ENCODE data around the gene COX4I1. TPM values are rescaled to one million over a fixed set of nuclear protein-coding genes. Genes with fewer than 3 reads are reported as not detected.

Gene COX4I1
- total and polyA plus RNA-seq, 10 of the 15 experiments (the other 5 are each of a cell fraction or from before 2014, with no cell fraction given), result 480 to 1,889 (median 872) TPM

- Histone ChIP-seq H3K4me1 (ENCODE audit: control insufficient read depth, insufficient read depth, low read length) (peaks cover 63% of the 10 kb centered on the region), H3K4me2 (ENCODE audit: control insufficient read depth, insufficient read depth) (peak overlapping the region; percentile 99), H3K27me3 (replicated peaks in 1 of 2; ENCODE audit: control insufficient read depth in 2 of 2, insufficient read depth in 2 of 2, low read length in 1 of 2) (no peaks in the 10 kb centered on the region), H3K36me3 (ENCODE audit: control insufficient read depth in 2 of 2, insufficient read depth in 2 of 2, low read length in 1 of 2) (no peaks in the 10 kb centered on the region), H3K27ac (ENCODE audit: control insufficient read depth, insufficient read depth) (peak overlapping the region; percentile 87), H3K4me3 (no peak overlapping the region), H3K79me2 (ENCODE audit: control insufficient read depth, insufficient read depth, low read length) (no peaks in the 10 kb centered on the region), H4K20me1 (ENCODE audit: control insufficient read depth, insufficient read depth) (no peaks in the 10 kb centered on the region), H3K9me3 (replicated peaks; ENCODE audit: control insufficient read depth, insufficient read depth, low read length) (no peaks in the 10 kb centered on the region), H3K9ac (ENCODE audit: control insufficient read depth, insufficient read depth, low read length) (no peak overlapping the region), H2AFZ (ENCODE audit: control insufficient read depth, low read depth, low read length) (no peak overlapping the region)
- intact Hi-C loops (cut with micrococcal nuclease; ENCODE audit: unreplicated experiment), result loop anchor here (2.0 to 5.0 kb wide), 5 partner anchors 23 to 200 kb away; partner anchors contain the start of gene GINS2
- DNase-seq (ENCODE audit: low read depth, low spot score) (peak; percentile 57), ATAC-seq (peak; percentile 51), FAIRE-seq (peak; percentile 81)
- in situ Hi-C loops (cut with MboI), result no loop called here
- ChIA-PET SMC1A (ENCODE audit: uncharacterized antibody, unreplicated experiment) (interaction anchor here (1.0 to 2.1 kb wide), 2 partner anchors 11 to 36 kb away, joined by 3 to 8 read pairs; no protein-coding TSS in a partner anchor), RAD21 (ENCODE audit: unreplicated experiment) (no interaction called here), POLR2A (no interaction called here), CTCF (interaction anchor here (0.6 to 2.0 kb wide), 5 partner anchors 28 to 528 kb away, joined by 3 to 9 read pairs (median 4); no protein-coding TSS in a partner anchor)
- no TSS peak for BruUV-seq (replicated peaks)
- WGBS (ENCODE audit: insufficient coverage, insufficient replicate concordance, low lambda C conversion rate, missing lambda C conversion rate), result 1% methylated on average over 7 of the region's 7 CpGs
- no peak for TF ChIP-seq RFX5 (IDR thresholded peaks at IDR 0.05; ENCODE audit: low read depth, low read length)
- TF ChIP-seq RB1 (IDR thresholded peaks at IDR 0.05; ENCODE audit: borderline replicate concordance), result no peak
- TF ChIP-seq MEF2A (IDR thresholded peaks at IDR 0.05; ENCODE audit: insufficient read depth, low read depth, low read length), result no peak
- no peak for TF ChIP-seq SREBF1 (IDR thresholded peaks at IDR 0.05; ENCODE audit: low read length)
- TF ChIP-seq STAT3 (IDR thresholded peaks at IDR 0.05; ENCODE audit: low read depth, low read length), result no peak
- TF ChIP-seq MYB (IDR thresholded peaks at IDR 0.05; ENCODE audit: borderline replicate concordance, low read depth, low read length), result no peak
- TF ChIP-seq TARDBP (IDR thresholded peaks at IDR 0.05; ENCODE audit: borderline replicate concordance), result no peak
- TF ChIP-seq NBN (IDR thresholded peaks at IDR 0.05), result no peak
- TF ChIP-seq STAT1 (conservative IDR thresholded peaks at IDR 0.05), result no peak
- no peak for TF ChIP-seq SUZ12 (IDR thresholded peaks at IDR 0.05; ENCODE audit: unreplicated experiment)
- TF ChIP-seq EP300 (IDR thresholded peaks at IDR 0.05; ENCODE audit: borderline replicate concordance in 1 of 2, control insufficient read depth in 1 of 2, low read depth in 2 of 2, low read length in 2 of 2), result peak in 1 of 2 experiments; percentile 42; a peak in 1 of 4 replicates
- peak; percentile 45 for TF ChIP-seq SKIL (IDR thresholded peaks at IDR 0.05; ENCODE audit: low read depth, poor library complexity, severe bottlenecking)
- no peak for TF ChIP-seq PRDM15 (CRISPR knock-in tag; IDR thresholded peaks at IDR 0.05)
- no peak for TF ChIP-seq POLR2A (IDR thresholded peaks at IDR 0.05; ENCODE audit: low read depth, low read length)
- no peak for TF ChIP-seq ZNF687 (IDR thresholded peaks at IDR 0.05)
Observed at GRCh38 chr16:85757341-85757822, 42.1 kb upstream of the COX4I1 start.

Measured in GM12878 (cell line).